HG03103 (cell line): ENCODE results near the gene PLCH1.

Experiments used
- ATAC-seq: cut with Tn5 transposase; IDR thresholded peaks from one replicate; pipeline ENCODE4 v1.9.1; 2021; ENCODE audit warnings: low read depth; ENCODE audit not compliant: unreplicated experiment

Gene PLCH1

GRCh38 chr3:155441026-155441425 is 303.8 kb downstream of the PLCH1 start:
- ATAC-seq, result no peak

- no peak for ATAC-seq
Measured at GRCh38 chr3:155435821-155436220, 309.1 kb downstream of the PLCH1 start.

- ATAC-seq, result no peak
Measured at GRCh38 chr3:155431856-155432570, 312.9 kb downstream of the PLCH1 start.

- ATAC-seq, result no peak
Measured at GRCh38 chr3:155428563-155428962, 316.3 kb downstream of the PLCH1 start.

GRCh38 chr3:155426524-155427230 is 318.2 kb downstream of the PLCH1 start:
- ATAC-seq, result no peak

- ATAC-seq, result no peak
Measured at GRCh38 chr3:155425396-155425795, 319.5 kb downstream of the PLCH1 start.

GRCh38 chr3:155424323-155424710 is 320.6 kb downstream of the PLCH1 start:
- no peak for ATAC-seq

- ATAC-seq, result no peak
Measured at GRCh38 chr3:155423526-155424322, 321.1 kb downstream of the PLCH1 start.

GRCh38 chr3:155420881-155421486 is 323.9 kb downstream of the PLCH1 start:
- ATAC-seq, result no peak

- ATAC-seq, result no peak
Measured at GRCh38 chr3:155420406-155420805, 324.5 kb downstream of the PLCH1 start.

GRCh38 chr3:155418407-155418806 is 326.5 kb downstream of the PLCH1 start:
- no peak for ATAC-seq

- no peak for ATAC-seq
Measured at GRCh38 chr3:155417119-155417517, 327.8 kb downstream of the PLCH1 start.

GRCh38 chr3:155416500-155417118 is 328.3 kb downstream of the PLCH1 start:
- ATAC-seq, result no peak

GRCh38 chr3:155412904-155413303 is 332.0 kb downstream of the PLCH1 start:
- no peak for ATAC-seq

GRCh38 chr3:155411500-155412223 is 333.2 kb downstream of the PLCH1 start:
- no peak for ATAC-seq

GRCh38 chr3:155409336-155409735 is 335.5 kb downstream of the PLCH1 start:
- ATAC-seq, result no peak

GRCh38 chr3:155407971-155408370 is 336.9 kb downstream of the PLCH1 start:
- ATAC-seq, result no peak

- ATAC-seq, result no peak
Measured at GRCh38 chr3:155407331-155407730, 337.5 kb downstream of the PLCH1 start.

- no peak for ATAC-seq
Measured at GRCh38 chr3:155404486-155404885, 340.4 kb downstream of the PLCH1 start.

GRCh38 chr3:155402656-155403055 is 342.2 kb downstream of the PLCH1 start:
- ATAC-seq, result no peak
